Neural progenitor cell (in vitro differentiated cells): ENCODE results near the gene ZNF574. TPM values are rescaled to one million over a fixed set of nuclear protein-coding genes. Genes with fewer than 3 reads are reported as not detected.

Experiments
- DNase-seq: peaks from one replicate; pipeline ENCODE4 v3.0.0-alpha.2; 2016; ENCODE audit warnings: low spot score
- H2AFZ ChIP-seq: fragments of 200-600 bp; sonication (generic); replicated peaks from 2 replicates; pipeline ENCODE4 v1.6.1; 2016; ENCODE audit warnings: antibody characterized with exemption
- H3F3A ChIP-seq: fragments of 200-600 bp; sonication (generic); 2 replicates; pipeline ENCODE4 v1.6.1; 2016; ENCODE audit warnings: antibody characterized with exemption, low read depth
- H3K27ac ChIP-seq: fragments of 200-600 bp; sonication (generic); 2 replicates; pipeline ENCODE4 v1.5.1; 2016; ENCODE audit warnings: mild to moderate bottlenecking
- H3K27me3 ChIP-seq: fragments of 200-600 bp; sonication (generic); 2 replicates; pipeline ENCODE4 v1.6.1; 2016; ENCODE audit warnings: mild to moderate bottlenecking, moderate library complexity
- H3K36me3 ChIP-seq: fragments of 200-600 bp; sonication (generic); 2 replicates; pipeline ENCODE4 v1.5.1; 2016
- H3K4me1 ChIP-seq: fragments of 200-600 bp; sonication (generic); 2 replicates; pipeline ENCODE4 v1.6.1; 2016; ENCODE audit warnings: mixed run types
- H3K4me2 ChIP-seq: fragments of 200-600 bp; sonication (generic); 2 replicates; pipeline ENCODE4 v1.6.1; 2016
- H3K4me3 ChIP-seq: fragments of 200-600 bp; sonication (generic); 2 replicates; pipeline ENCODE4 v1.5.1; 2016
- H3K79me2 ChIP-seq: fragments of 200-600 bp; sonication (generic); 2 replicates; pipeline ENCODE4 v1.6.1; 2016; ENCODE audit warnings: low read depth
- H3K9ac ChIP-seq: fragments of 200-600 bp; sonication (generic); 2 replicates; pipeline ENCODE4 v1.6.1; 2016
- H3K9me3 ChIP-seq: fragments of 200-600 bp; sonication (generic); 2 replicates; pipeline ENCODE4 v1.5.1; 2016; ENCODE audit warnings: low read depth
- H4K20me1 ChIP-seq: fragments of 200-600 bp; sonication (generic); 2 replicates; pipeline ENCODE4 v1.6.1; 2016; ENCODE audit warnings: low read depth
- H3K27ac Mint-ChIP-seq: 3 replicates; pipeline ENCODE4 v1.8.0; 2021; ENCODE audit warnings: mixed read lengths
- H3K27me3 Mint-ChIP-seq: 2 replicates; pipeline ENCODE4 v1.8.0; 2022; ENCODE audit warnings: low read depth, mild to moderate bottlenecking, inconsistent platforms, moderate library complexity, mixed read lengths; ENCODE audit not compliant: insufficient read depth
- H3K36me3 Mint-ChIP-seq: 3 replicates; pipeline ENCODE4 v1.8.0; 2021; ENCODE audit warnings: mixed read lengths
- H3K4me1 Mint-ChIP-seq: 3 replicates; pipeline ENCODE4 v1.8.0; 2021; ENCODE audit warnings: mixed read lengths
- H3K4me3 Mint-ChIP-seq: 3 replicates; pipeline ENCODE4 v1.8.0; 2021; ENCODE audit warnings: mild to moderate bottlenecking, moderate library complexity, mixed read lengths
- H3K9me3 Mint-ChIP-seq: 3 replicates; pipeline ENCODE4 v1.8.0; 2020; ENCODE audit warnings: mixed read lengths
- CTCF ChIP-seq: fragments of 200-600 bp; sonication (generic); IDR thresholded peaks from 2 replicates; pipeline ENCODE4 v1.5.1; 2017; ENCODE audit warnings: antibody characterized with exemption, mild to moderate bottlenecking
- EZH2 ChIP-seq: fragments of 200-600 bp; sonication (generic); IDR thresholded peaks from 2 replicates; pipeline ENCODE4 v1.6.1; 2017; ENCODE audit warnings: antibody characterized with exemption, mild to moderate bottlenecking, moderate library complexity
- EZH2phosphoT487 ChIP-seq: fragments of 200-600 bp; sonication (generic); IDR thresholded peaks from 2 replicates; pipeline ENCODE4 v1.6.1; 2017; ENCODE audit warnings: antibody characterized with exemption
- total RNA-seq: library from RNA; depleted of rRNA; stranded (reverse); fragments of >200 nt; gene quantifications from 2 replicates; pipeline ENCODE4 v1.2.3, GENCODE V29; 2015; ENCODE audit warnings: low replicate concordance

Gene ZNF574
- total RNA-seq, 1 donor from 2014 or later: 13.4 TPM

GRCh38 chr19:42042455-42043170, 33.4 kb upstream of the ZNF574 start:
- H3K27me3 Mint-ChIP-seq: peaks cover 9% of the 10 kb centered on the region
- no peaks in the 10 kb centered on the region for H3F3A ChIP-seq
- no peak for DNase-seq
- H3K36me3 ChIP-seq: no peaks in the 10 kb centered on the region
- no peaks in the 10 kb centered on the region for H4K20me1 ChIP-seq
- no peaks in the 10 kb centered on the region for H3K9me3 ChIP-seq
- no peak overlapping the region for H3K4me3 Mint-ChIP-seq
- H3K4me3 ChIP-seq: no peak overlapping the region
- H3K27ac Mint-ChIP-seq: peak overlapping the region; percentile 39
- peaks cover 2% of the 10 kb centered on the region for H3K36me3 Mint-ChIP-seq
- no peak overlapping the region for H3K9ac ChIP-seq
- no peaks in the 10 kb centered on the region for H3K27me3 ChIP-seq
- no peak overlapping the region for H3K27ac ChIP-seq
- no peak overlapping the region for H3K4me2 ChIP-seq
- TF ChIP-seq EZH2phosphoT487: no peak
- no peak for TF ChIP-seq EZH2
- TF ChIP-seq CTCF: no peak
- H3K79me2 ChIP-seq: no peaks in the 10 kb centered on the region
- H3K9me3 Mint-ChIP-seq: no peaks in the 10 kb centered on the region
- peaks cover 5% of the 10 kb centered on the region for H3K4me1 Mint-ChIP-seq
- H2AFZ ChIP-seq: no peak overlapping the region
- H3K4me1 ChIP-seq: no peaks in the 10 kb centered on the region

GRCh38 chr19:42045575-42045974, 30.4 kb upstream of the ZNF574 start:
- H3K36me3 Mint-ChIP-seq: peaks cover 3% of the 10 kb centered on the region
- Histone ChIP-seq H3K4me2 (no peak overlapping the region), H3K4me3 (no peak overlapping the region), H3K36me3 (no peaks in the 10 kb centered on the region), H3K9me3 (no peaks in the 10 kb centered on the region), H3K79me2 (no peaks in the 10 kb centered on the region), H3K27ac (no peak overlapping the region), H3F3A (no peaks in the 10 kb centered on the region), H3K4me1 (no peaks in the 10 kb centered on the region), H3K27me3 (no peaks in the 10 kb centered on the region), H2AFZ (no peak overlapping the region), H3K9ac (no peak overlapping the region), H4K20me1 (no peaks in the 10 kb centered on the region)
- H3K4me1 Mint-ChIP-seq: no peaks in the 10 kb centered on the region
- no peak for TF ChIP-seq EZH2
- no peak for TF ChIP-seq CTCF
- TF ChIP-seq EZH2phosphoT487: no peak
- H3K4me3 Mint-ChIP-seq: no peak overlapping the region
- H3K27me3 Mint-ChIP-seq: peaks cover 8% of the 10 kb centered on the region
- DNase-seq: no peak
- no peak overlapping the region for H3K27ac Mint-ChIP-seq
- H3K9me3 Mint-ChIP-seq: no peaks in the 10 kb centered on the region

- Histone ChIP-seq H3K4me1 (no peaks in the 10 kb centered on the region), H4K20me1 (no peaks in the 10 kb centered on the region), H3K9ac (no peak overlapping the region), H3F3A (no peaks in the 10 kb centered on the region), H3K27me3 (no peaks in the 10 kb centered on the region), H3K4me2 (no peak overlapping the region), H3K4me3 (no peak overlapping the region), H3K9me3 (no peaks in the 10 kb centered on the region), H3K79me2 (no peaks in the 10 kb centered on the region), H2AFZ (no peak overlapping the region), H3K36me3 (no peaks in the 10 kb centered on the region), H3K27ac (no peak overlapping the region)
- H3K27ac Mint-ChIP-seq: no peak overlapping the region
- H3K4me1 Mint-ChIP-seq: peaks cover 4% of the 10 kb centered on the region
- H3K9me3 Mint-ChIP-seq: no peaks in the 10 kb centered on the region
- TF ChIP-seq CTCF (no peak), EZH2 (no peak), EZH2phosphoT487 (no peak)
- H3K27me3 Mint-ChIP-seq: peaks cover 5% of the 10 kb centered on the region
- DNase-seq: no peak
- no peak overlapping the region for H3K4me3 Mint-ChIP-seq
- H3K36me3 Mint-ChIP-seq: peaks cover 3% of the 10 kb centered on the region
Measured at GRCh38 chr19:42048992-42049391, 27.0 kb upstream of the ZNF574 start.
